ENCODE measurements around the gene NKX1-1.

- TF ChIP-seq CTCF (IDR thresholded peaks at IDR 0.05) = no peak
- TF ChIP-seq POLR2A (IDR thresholded peaks at IDR 0.05) = no peak
Measured at GRCh38 chr4:1385373-1386340, 20.6 kb downstream of the NKX1-1 start.
